Stimulated activated CD4-positive, alpha-beta T cell treated with anti-CD3 and anti-CD28 coated beads, Interleukin-12 subunit alpha, Interleukin-12 subunit beta, amount 100 ng/mL, for 24 hours (primary cell): Measurements from ENCODE around the gene CSE1L.
"Not testable (repeated sequence)": the region's sequence is repeated elsewhere in the genome, so short reads cannot be mapped to it uniquely, and the experiment has no call there.

Source experiments
- DNase-seq, 2 experiments: peaks; one replicate each; pipeline ENCODE4 v3.0.0-alpha.2; 2020; ENCODE audit warnings: low read depth in 2 of 2

Gene CSE1L

DNA sequence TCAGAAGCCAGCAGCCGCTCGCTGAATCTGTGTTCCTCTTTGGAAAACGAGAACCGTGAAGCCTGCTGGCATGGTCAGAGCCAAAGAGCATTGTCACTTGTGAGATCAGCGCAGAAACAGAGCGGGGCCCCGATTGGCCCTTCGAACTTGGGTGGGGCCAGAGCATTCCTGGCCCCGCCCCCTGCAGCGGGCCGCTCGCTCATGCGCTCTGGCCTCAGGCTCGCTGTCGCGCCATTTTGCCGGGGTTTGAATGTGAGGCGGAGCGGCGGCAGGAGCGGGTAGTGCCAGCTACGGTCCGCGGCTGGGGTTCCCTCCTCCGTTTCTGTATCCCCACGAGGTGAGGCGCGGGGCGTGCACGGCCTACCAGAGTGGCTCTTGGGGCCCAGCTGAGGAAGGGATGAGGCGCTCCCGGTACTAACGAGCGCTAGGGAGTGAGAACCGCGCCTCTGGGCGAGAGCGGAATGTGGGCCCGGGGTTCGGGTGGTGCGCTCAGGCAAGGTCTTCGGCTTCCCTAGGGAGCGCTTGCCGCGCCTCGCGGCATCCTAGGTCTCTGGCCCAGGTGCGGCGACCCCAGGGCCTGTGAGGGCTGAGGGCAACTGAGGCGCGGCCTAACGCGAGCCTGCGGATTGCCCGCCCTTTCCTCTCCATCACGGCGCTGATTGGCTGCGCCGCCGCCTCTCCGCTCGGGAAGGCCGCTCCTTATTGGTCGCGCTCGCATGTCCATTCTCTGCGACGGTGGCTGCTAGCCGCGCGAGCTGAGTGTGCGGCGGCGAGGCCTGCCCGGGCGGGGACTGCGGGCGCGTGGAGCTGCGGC lies at the start of gene CSE1L:
Gene CSE1L (plus strand): TSS at position 226 of the 814 bp plus-strand sequence. CDS start 12,152 bp downstream, outside the sequence.
- peak; percentile 90 for DNase-seq

GRCh38 chr20:48999890-49000870 lies 45.9 kb upstream of the CSE1L start:
- DNase-seq = no peak

- no peak for DNase-seq
Observed at GRCh38 chr20:49001741-49002140, 44.4 kb upstream of the CSE1L start.

GRCh38 chr20:49006446-49006980 lies 39.6 kb upstream of the CSE1L start:
- no peak for DNase-seq

GRCh38 chr20:49009899-49010631 lies 36.0 kb upstream of the CSE1L start:
- DNase-seq = no peak

DNA sequence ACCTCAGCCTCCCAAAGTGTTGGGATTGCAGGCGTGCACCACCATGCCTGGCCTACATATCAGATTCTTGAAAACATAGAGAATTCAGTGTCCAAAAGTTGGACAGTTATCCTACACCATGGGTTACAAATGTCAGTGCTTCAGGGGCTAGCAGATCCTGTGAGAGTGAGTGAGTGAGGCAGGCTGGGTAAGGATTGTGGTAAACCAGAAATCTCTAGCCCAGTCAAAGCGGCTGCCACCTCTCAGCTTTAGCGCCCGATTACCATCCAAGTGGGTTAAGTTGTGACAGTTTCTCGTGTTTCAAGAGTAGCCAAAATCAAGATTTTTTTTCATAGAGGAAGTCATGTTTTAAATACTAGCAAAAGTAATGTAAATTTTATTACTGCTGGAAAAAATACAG lies 21.9 kb upstream of the CSE1L start:
- DNase-seq = no peak

DNA sequence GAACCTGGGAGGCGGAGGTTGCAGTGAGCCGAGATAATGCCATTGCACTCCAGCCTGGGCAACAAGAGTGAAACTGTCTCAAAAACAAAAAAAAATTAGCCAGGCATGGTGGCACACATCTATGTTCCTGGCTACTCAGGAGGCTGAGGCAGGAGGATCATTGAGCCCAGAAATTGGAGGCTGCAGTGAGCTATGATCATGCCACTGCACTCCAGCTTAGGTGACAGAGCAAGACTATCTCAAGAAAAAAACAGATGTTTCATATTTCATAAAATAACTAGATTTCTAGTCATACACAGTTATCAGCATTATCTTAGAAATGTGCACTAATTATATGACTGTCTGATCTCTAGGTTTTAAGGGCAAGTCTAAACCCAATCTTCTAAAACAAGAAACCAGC lies 17.9 kb upstream of the CSE1L start:
- not testable (repeated sequence) for DNase-seq

- no peak for DNase-seq
Observed at GRCh38 chr20:49028684-49029083, 17.4 kb upstream of the CSE1L start.

GRCh38 chr20:49029203-49029602 lies 16.9 kb upstream of the CSE1L start:
- DNase-seq = no peak

- no peak for DNase-seq
Observed at GRCh38 chr20:49030954-49031619, 15.0 kb upstream of the CSE1L start.

- DNase-seq = no peak
Observed at GRCh38 chr20:49032455-49032854, 13.7 kb upstream of the CSE1L start.

GRCh38 chr20:49034070-49034732 lies 11.9 kb upstream of the CSE1L start:
- no peak for DNase-seq

DNA sequence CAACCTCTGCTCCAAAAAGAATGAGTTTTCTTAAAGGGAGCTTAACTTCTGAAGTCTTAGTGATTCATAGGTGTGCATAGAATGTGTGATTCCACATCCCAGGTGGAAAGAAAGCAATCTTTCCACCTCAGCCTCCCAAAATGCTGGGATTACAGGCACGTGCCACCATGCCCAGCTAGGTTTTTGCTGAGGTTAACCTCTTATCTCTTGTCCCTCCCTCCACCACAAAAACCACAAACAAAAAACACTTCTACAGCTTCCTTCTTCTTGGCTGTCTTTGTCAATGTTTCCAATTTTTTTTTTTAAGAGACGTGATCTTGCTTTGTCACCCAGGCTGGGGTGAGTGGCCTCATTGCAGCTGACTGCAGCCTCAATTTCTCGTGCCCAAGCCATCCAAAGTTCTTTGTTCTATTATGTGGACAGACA lies 8.1 kb upstream of the CSE1L start:
- DNase-seq = peak in 1 of 2 experiments; percentile 8

- no peak for DNase-seq
Observed at GRCh38 chr20:49039854-49040253, 6.3 kb upstream of the CSE1L start.

DNA sequence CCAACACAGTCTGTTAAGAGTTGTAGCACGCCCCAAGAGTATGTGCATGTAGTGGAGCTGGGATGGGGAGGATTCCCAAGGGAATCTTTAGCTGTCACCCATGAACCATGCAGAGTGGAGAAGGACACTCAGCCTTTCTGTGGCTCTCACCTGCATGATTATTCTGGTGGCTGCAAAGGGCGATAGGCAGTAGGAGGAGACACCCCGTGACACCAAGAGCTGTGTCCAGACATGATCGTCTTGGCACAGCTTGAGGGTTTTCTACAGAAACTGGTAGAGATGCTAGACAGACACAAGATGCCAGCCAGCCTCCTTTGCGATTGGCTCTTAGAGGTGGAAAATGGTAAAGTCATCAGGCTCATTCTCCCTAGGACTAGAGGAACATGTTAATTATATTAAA lies 3.1 kb upstream of the CSE1L start:
- no peak for DNase-seq

- no peak for DNase-seq
Observed at GRCh38 chr20:49045440-49046086, 549 bp upstream of the CSE1L start.

GRCh38 chr20:49052334-49052733 lies 6.2 kb downstream of the CSE1L start:
- no peak for DNase-seq

DNA sequence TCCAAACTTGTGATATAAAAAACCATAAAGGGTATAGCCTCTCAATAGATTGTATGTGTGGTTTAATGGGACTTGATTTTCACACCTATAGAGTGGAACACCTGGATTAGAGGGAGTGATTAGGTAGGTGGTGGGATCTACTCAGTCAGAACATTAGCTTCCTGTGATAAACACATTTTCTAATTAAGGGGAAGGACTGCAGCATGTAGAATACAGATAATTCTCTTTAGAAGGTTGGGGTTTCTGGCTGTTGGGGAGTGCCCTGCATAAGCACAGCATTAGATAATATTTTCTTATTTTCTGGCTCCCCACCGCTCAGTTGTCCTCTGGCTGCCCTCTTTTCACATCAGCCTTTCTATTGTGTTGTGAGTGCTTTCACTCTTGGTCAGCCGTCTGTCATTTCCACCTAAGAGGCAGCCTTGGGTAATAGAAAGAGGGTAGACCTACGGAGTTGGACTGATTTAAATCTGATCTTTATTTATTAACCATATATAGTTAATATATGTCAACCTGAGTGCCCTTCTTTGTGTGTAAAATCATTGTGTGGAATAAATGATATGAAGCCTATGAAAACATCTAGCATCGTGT lies 8.0 kb downstream of the CSE1L start:
- DNase-seq = no peak

DNA sequence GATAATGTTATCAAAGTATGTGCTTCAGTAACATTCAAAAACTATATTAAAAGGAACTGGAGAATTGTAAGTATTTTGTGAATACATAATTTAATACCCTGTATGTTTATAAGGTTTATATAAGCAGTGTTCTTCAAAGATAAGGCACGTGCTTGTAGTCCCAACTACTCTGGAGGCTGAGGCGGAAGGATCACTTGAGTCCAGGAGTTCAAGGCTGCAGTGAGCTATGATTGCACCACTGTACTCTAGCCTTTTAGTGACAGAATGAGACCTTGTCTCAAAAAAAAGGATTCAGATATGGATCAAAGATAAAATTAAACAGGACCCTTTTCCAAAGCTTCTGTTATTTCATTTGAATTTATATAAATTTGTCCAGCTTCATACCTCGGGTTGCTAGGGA lies 17.2 kb downstream of the CSE1L start:
- DNase-seq = no peak

GRCh38 chr20:49074521-49074920 lies 28.4 kb downstream of the CSE1L start:
- no peak for DNase-seq
